Measurements from ENCODE around the gene PLXNA2. TPM values are rescaled to one million over a fixed set of nuclear protein-coding genes. Genes with fewer than 3 reads are reported as not detected.

The PLXNA2 gene
- 12.9 TPM for total RNA-seq

DNA sequence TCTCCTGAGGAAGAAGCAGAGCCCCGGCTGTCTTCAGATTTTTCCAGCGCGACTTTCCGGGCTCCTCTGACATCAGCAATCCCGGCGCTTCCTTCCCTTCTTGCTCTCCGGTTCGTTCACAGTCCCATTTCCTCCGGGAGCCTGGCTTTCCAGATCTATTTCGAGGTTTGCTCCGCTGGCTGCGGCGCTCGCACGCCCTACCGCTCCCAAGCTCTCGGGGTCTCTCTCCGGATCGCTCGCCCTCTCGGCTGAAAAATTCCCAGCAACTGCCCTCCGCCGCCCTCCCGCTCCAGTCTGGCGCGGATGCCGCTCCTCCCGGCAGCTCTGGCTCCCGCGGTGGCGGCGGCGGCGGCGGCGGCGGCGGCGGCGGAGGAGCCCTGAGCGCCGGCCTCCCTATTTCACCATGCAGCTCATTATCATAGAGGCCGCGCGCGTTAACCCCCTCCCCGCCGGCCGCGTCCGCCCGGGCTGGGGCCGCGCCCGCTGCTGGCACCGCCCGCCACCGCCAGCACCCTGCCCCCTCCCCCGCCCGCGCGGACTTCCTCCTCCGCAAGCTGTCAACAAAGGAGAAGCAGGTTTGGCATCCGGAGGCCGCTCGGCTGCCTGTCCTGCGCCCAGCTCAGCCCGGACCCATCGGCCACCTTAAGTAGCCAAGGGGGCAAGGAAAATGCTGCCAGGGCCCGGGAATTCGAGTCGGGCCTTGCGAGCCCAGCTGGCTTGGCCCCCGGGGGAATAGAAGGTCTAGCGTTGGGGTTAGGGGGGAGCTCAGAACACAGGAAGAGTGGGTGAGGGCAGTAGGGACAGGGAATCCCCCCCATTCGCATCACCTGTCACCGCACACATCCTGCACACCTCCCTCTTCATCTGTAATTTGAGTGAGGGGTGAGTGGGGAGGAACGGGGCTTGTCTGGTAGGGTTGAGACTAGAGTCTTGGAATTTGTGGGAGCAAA is at the start of gene PLXNA2:
PLXNA2 (minus strand) TSS at position 418 of the 950 bp plus-strand sequence. CDS start 26,462 bp downstream, outside the sequence.

Small RNA genes within 50 kb of the gene (small RNA-seq; reads per million reads assigned to genes)
- gene AL606753.1 (ENCODE audit: low replicate concordance) = not detected

All from metanephros (tissue), 2 donors.